Measurements from ENCODE around the gene PTPN21. TPM values are rescaled to one million over a fixed set of nuclear protein-coding genes. Genes with fewer than 3 reads are reported as not detected.

The PTPN21 gene
- total RNA-seq, 2 experiments from 2014 or later: 0.16 to 0.25 TPM

- peaks cover 28% of the 10 kb centered on the region for H3K27me3 Mint-ChIP-seq
- peak overlapping the region; percentile 88 for H3K4me3 Mint-ChIP-seq
- peak overlapping the region; percentile 56 for H3K27ac Mint-ChIP-seq
These were observed 9.0 kb upstream of the PTPN21 start for GRCh38 chr14:88563845-88564244.

GRCh38 chr14:88562831-88563686, 8.3 kb upstream of the PTPN21 start, which contains the start of gene ZC3H14:
Gene ZC3H14, plus strand, starts transcription at chr14:88563037. Its CDS starts 97 bp downstream, at chr14:88563134.
- Mint-ChIP-seq H3K4me3 (peak within 1 kb of the TSS; percentile 88), H3K4me1 (peaks cover 30% of the 10 kb centered on the region), H3K27ac (peak within 1 kb of the TSS; percentile 93), H3K9me3 (no peaks in the 10 kb centered on the region), H3K36me3 (peaks cover 17% of the 10 kb centered on the region), H3K27me3 (peaks cover 29% of the 10 kb centered on the region)
- peak; percentile 91 for DNase-seq

More at GRCh38 chr14:88563845-88564244, 9.0 kb upstream of the PTPN21 start:
- Mint-ChIP-seq H3K4me1 (peaks cover 28% of the 10 kb centered on the region), H3K9me3 (no peaks in the 10 kb centered on the region), H3K36me3 (peaks cover 23% of the 10 kb centered on the region)
- DNase-seq: no peak

GRCh38 chr14:88562532-88562830, 7.7 kb upstream of the PTPN21 start:
- H3K4me1 Mint-ChIP-seq: peaks cover 32% of the 10 kb centered on the region
- peaks cover 13% of the 10 kb centered on the region for H3K36me3 Mint-ChIP-seq
- peak overlapping the region; percentile 88 for H3K4me3 Mint-ChIP-seq
- H3K27me3 Mint-ChIP-seq: peaks cover 30% of the 10 kb centered on the region
- H3K27ac Mint-ChIP-seq: peak overlapping the region; percentile 80
- no peak for DNase-seq
- H3K9me3 Mint-ChIP-seq: no peaks in the 10 kb centered on the region

- no peak overlapping the region for H3K4me3 Mint-ChIP-seq
- H3K27ac Mint-ChIP-seq: no peak overlapping the region
- no peak for DNase-seq
- H3K9me3 Mint-ChIP-seq: no peaks in the 10 kb centered on the region
- H3K27me3 Mint-ChIP-seq: peaks cover 53% of the 10 kb centered on the region
- H3K4me1 Mint-ChIP-seq: peaks cover 44% of the 10 kb centered on the region
- peaks cover 6% of the 10 kb centered on the region for H3K36me3 Mint-ChIP-seq
These were observed 5.0 kb upstream of the PTPN21 start for GRCh38 chr14:88559852-88560251.

GRCh38 chr14:88556581-88556980, 1.8 kb upstream of the PTPN21 start:
- no peak overlapping the region for H3K4me3 Mint-ChIP-seq

GRCh38 chr14:88553886-88554456, 836 bp downstream of the PTPN21 start:
- H3K27ac Mint-ChIP-seq: no peak overlapping the region
- no peak for DNase-seq
- H3K27me3 Mint-ChIP-seq: peaks cover 64% of the 10 kb centered on the region
- peaks cover 36% of the 10 kb centered on the region for H3K4me1 Mint-ChIP-seq
- no peaks in the 10 kb centered on the region for H3K9me3 Mint-ChIP-seq
- H3K4me3 Mint-ChIP-seq: peak overlapping the region; percentile 67
- no peaks in the 10 kb centered on the region for H3K36me3 Mint-ChIP-seq

More at GRCh38 chr14:88556581-88556980, 1.8 kb upstream of the PTPN21 start:
- no peaks in the 10 kb centered on the region for H3K36me3 Mint-ChIP-seq
- H3K27ac Mint-ChIP-seq: no peak overlapping the region
- no peaks in the 10 kb centered on the region for H3K9me3 Mint-ChIP-seq
- peaks cover 69% of the 10 kb centered on the region for H3K27me3 Mint-ChIP-seq
- DNase-seq: no peak
- peaks cover 39% of the 10 kb centered on the region for H3K4me1 Mint-ChIP-seq

GRCh38 chr14:88552876-88553275, 1.9 kb downstream of the PTPN21 start:
- peaks cover 63% of the 10 kb centered on the region for H3K27me3 Mint-ChIP-seq
- H3K9me3 Mint-ChIP-seq: no peaks in the 10 kb centered on the region
- H3K27ac Mint-ChIP-seq: no peak overlapping the region
- H3K4me1 Mint-ChIP-seq: peaks cover 33% of the 10 kb centered on the region
- no peak overlapping the region for H3K4me3 Mint-ChIP-seq
- no peak for DNase-seq
- H3K36me3 Mint-ChIP-seq: no peaks in the 10 kb centered on the region

- Mint-ChIP-seq H3K9me3 (no peaks in the 10 kb centered on the region), H3K4me3 (peak overlapping the region; percentile 67), H3K36me3 (no peaks in the 10 kb centered on the region), H3K27me3 (peaks cover 59% of the 10 kb centered on the region), H3K4me1 (peaks cover 25% of the 10 kb centered on the region), H3K27ac (no peak overlapping the region)
- DNase-seq: no peak
These were observed 2.8 kb downstream of the PTPN21 start for GRCh38 chr14:88551980-88552431.

GRCh38 chr14:88551094-88551870, 3.5 kb downstream of the PTPN21 start:
- Mint-ChIP-seq H3K27me3 (peaks cover 52% of the 10 kb centered on the region), H3K4me1 (peaks cover 18% of the 10 kb centered on the region), H3K9me3 (no peaks in the 10 kb centered on the region), H3K36me3 (no peaks in the 10 kb centered on the region), H3K27ac (no peak overlapping the region), H3K4me3 (peak overlapping the region; percentile 67)
- peak; percentile 57 for DNase-seq

- Mint-ChIP-seq H3K36me3 (no peaks in the 10 kb centered on the region), H3K27ac (no peak overlapping the region), H3K27me3 (peaks cover 39% of the 10 kb centered on the region), H3K4me3 (no peak overlapping the region), H3K9me3 (no peaks in the 10 kb centered on the region), H3K4me1 (peaks cover 14% of the 10 kb centered on the region)
- DNase-seq: no peak
These were observed 4.7 kb downstream of the PTPN21 start for GRCh38 chr14:88550078-88550477.

GRCh38 chr14:88547386-88547780, 7.4 kb downstream of the PTPN21 start:
- H3K27me3 Mint-ChIP-seq: peaks cover 19% of the 10 kb centered on the region
- no peak overlapping the region for H3K27ac Mint-ChIP-seq
- H3K4me1 Mint-ChIP-seq: peaks cover 6% of the 10 kb centered on the region
- no peaks in the 10 kb centered on the region for H3K36me3 Mint-ChIP-seq
- no peaks in the 10 kb centered on the region for H3K9me3 Mint-ChIP-seq
- no peak overlapping the region for H3K4me3 Mint-ChIP-seq
- no peak for DNase-seq

- Mint-ChIP-seq H3K36me3 (no peaks in the 10 kb centered on the region), H3K4me3 (no peak overlapping the region), H3K4me1 (peaks cover 2% of the 10 kb centered on the region), H3K27ac (no peak overlapping the region), H3K27me3 (peaks cover 17% of the 10 kb centered on the region), H3K9me3 (no peaks in the 10 kb centered on the region)
- no peak for DNase-seq
These were observed 8.0 kb downstream of the PTPN21 start for GRCh38 chr14:88546621-88547385.

GRCh38 chr14:88545256-88545655, 9.6 kb downstream of the PTPN21 start:
- Mint-ChIP-seq H3K9me3 (no peaks in the 10 kb centered on the region), H3K36me3 (no peaks in the 10 kb centered on the region), H3K27me3 (peaks cover 3% of the 10 kb centered on the region), H3K4me1 (no peaks in the 10 kb centered on the region), H3K4me3 (no peak overlapping the region), H3K27ac (no peak overlapping the region)
- no peak for DNase-seq
